IMR-90 (cell line): ENCODE measurements around the gene LTO1. TPM values are rescaled to one million over a fixed set of nuclear protein-coding genes. Genes with fewer than 3 reads are reported as not detected.

Experiments
- MAZ ChIP-seq: IDR thresholded peaks from 2 replicates; pipeline ENCODE4 v1.6.1; 2012; ENCODE audit warnings: low read depth, mild to moderate bottlenecking, low read length, improper control_type of control experiment, moderate library complexity, borderline replicate concordance
- polyA plus RNA-seq, 3 experiments: library from polyadenylated mRNA; depleted of rRNA; stranded (reverse); fragments of >200 nt; gene quantifications; 2 replicates each; pipeline ENCODE4 v1.2.3, GENCODE V29; 2012; ENCODE audit warnings: low replicate concordance in 1 of 3
- total RNA-seq: library from RNA; depleted of rRNA; stranded (reverse); fragments of >200 nt; gene quantifications from 2 replicates; pipeline ENCODE4 v1.2.3, GENCODE V29; 2012
- TF ChIP-seq, protein P1 (sequence below): fragments of 150-350 bp; IDR thresholded peaks from 2 replicates; pipeline ENCODE4 v1.6.1; 2016; ENCODE audit warnings: low read depth, mild to moderate bottlenecking, low read length, moderate library complexity, borderline replicate concordance

Gene LTO1
- total and polyA plus RNA-seq, 2 of the 4 experiments (the other 2 are of a cell fraction) = 8.2 to 23.5 TPM

DNA sequence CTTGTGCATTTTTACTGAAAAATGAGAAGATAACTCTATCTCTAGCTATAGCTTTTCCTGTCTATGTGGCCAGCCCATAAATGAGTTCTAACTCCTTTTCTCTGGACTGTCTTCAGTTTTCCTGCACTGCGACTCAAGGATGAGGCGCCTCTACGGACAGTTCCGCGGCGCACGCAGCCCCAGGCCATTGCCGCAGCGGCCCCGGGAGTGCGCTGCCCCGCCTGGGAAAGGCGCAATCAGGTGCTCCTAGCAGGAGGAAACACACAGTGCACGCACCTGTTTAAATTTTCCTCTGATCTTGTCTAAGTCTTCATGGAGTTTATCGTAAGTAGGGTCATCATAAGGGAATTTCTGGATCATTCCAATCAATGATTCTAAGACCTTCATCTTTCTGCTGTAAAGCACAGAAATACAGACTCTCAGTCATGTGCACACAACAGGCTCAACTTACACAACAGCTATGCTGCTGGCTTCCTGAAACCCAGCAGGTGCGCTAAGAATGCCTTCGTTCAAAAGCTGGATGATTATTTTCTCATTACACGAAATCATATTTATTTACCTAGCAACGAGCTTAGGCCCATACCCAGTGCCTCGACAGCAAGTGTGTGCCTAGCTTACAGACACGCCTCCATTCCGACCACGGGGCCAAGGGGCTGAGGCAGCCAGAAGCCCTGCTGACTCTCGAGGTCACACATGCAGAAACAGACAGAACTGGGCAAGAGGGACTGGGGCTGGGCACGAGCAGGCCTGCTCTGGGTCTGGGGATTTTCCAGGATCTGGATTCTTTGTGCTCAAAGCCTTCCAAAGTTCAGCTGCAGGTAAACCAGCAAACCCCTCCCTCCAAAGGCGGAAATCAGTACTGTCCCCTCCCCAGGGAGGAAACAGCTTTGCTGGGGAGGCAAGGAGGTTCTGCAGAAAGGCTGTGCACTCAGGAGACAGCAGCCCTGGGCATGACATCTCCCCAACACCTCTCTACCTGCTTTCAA, 7.2 kb downstream of the LTO1 start (continued):
- TF ChIP-seq, protein P1, sequence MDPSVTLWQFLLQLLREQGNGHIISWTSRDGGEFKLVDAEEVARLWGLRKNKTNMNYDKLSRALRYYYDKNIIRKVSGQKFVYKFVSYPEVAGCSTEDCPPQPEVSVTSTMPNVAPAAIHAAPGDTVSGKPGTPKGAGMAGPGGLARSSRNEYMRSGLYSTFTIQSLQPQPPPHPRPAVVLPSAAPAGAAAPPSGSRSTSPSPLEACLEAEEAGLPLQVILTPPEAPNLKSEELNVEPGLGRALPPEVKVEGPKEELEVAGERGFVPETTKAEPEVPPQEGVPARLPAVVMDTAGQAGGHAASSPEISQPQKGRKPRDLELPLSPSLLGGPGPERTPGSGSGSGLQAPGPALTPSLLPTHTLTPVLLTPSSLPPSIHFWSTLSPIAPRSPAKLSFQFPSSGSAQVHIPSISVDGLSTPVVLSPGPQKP = no peak
- TF ChIP-seq MAZ = no peak
